ENCODE measurements around the gene ZNF385A. TPM values are rescaled to one million over a fixed set of nuclear protein-coding genes. Genes with fewer than 3 reads are reported as not detected.

The ZNF385A gene
- total and polyA plus RNA-seq, 2 of the 4 experiments (the other 2 are of a cell fraction), result 0.36 to 2.5 TPM

- H3K79me1 ChIP-seq (ENCODE audit: low read depth in 1 of 2, low read length in 2 of 2), result peaks cover 0 to 6% of the 10 kb centered on the region in 2 experiments; a peak in 1 of 4 replicates
- no peak overlapping the region for H3K27ac ChIP-seq (ENCODE audit: insufficient read depth, low read length)
- H2BK5ac ChIP-seq (ENCODE audit: low read depth, low read length, poor library complexity, severe bottlenecking), result no peak overlapping the region
- H3K4me2 ChIP-seq (ENCODE audit: low read depth, low read length), result peak overlapping the region; percentile 97
- H3K27me3 ChIP-seq (ENCODE audit: control insufficient read depth, insufficient read depth, low read length), result no peaks in the 10 kb centered on the region
- TF ChIP-seq CEBPB (IDR thresholded peaks at IDR 0.05; ENCODE audit: low read depth, low read length) (no peak), CTCF (conservative IDR thresholded peaks at IDR 0.05; ENCODE audit: low read depth, low read length) (no peak), MXI1 (IDR thresholded peaks at IDR 0.05; ENCODE audit: borderline replicate concordance, low read depth, low read length) (no peak), POLR2A (IDR thresholded peaks at IDR 0.05; ENCODE audit: low read depth, low read length) (no peak), SMC3 (IDR thresholded peaks at IDR 0.05; ENCODE audit: low read depth, low read length) (no peak), BHLHE40 (IDR thresholded peaks at IDR 0.05; ENCODE audit: low read depth, low read length) (no peak), CHD1 (IDR thresholded peaks at IDR 0.05; ENCODE audit: low read depth, low read length) (no peak), RFX5 (IDR thresholded peaks at IDR 0.05; ENCODE audit: low read depth, low read length) (no peak), NFE2L2 (IDR thresholded peaks at IDR 0.05; ENCODE audit: low read depth, low read length) (no peak), ELK1 (IDR thresholded peaks at IDR 0.05; ENCODE audit: borderline replicate concordance, low read depth, low read length) (no peak), RCOR1 (IDR thresholded peaks at IDR 0.05; ENCODE audit: insufficient replicate concordance, low read length) (no peak), FOS (IDR thresholded peaks at IDR 0.05; ENCODE audit: low read depth, low read length) (no peak), RAD21 (IDR thresholded peaks at IDR 0.05; ENCODE audit: low read length) (no peak)
- H3K4ac ChIP-seq (ENCODE audit: low read depth, low read length), result peak overlapping the region; percentile 40
- H3K9me3 ChIP-seq (ENCODE audit: control insufficient read depth, insufficient read depth, low read length), result no peaks in the 10 kb centered on the region
- intact Hi-C loops (cut with micrococcal nuclease) (loop anchor here (1.0 kb wide), 1 partner anchor 9 kb away; no protein-coding TSS in a partner anchor), in situ Hi-C loops (cut with MboI; ENCODE audit: low sequenced_read_pairs) (loop anchor here (10.0 kb wide), 1 partner anchor 384 kb away; no protein-coding TSS in a partner anchor), dilution Hi-C loops (cut with HindIII; ENCODE audit: low sequenced_read_pairs, unreplicated experiment) (no loop called here)
- H3K56ac ChIP-seq (ENCODE audit: extremely low read depth, insufficient read depth, low read length), result 0 out of 2 replicates have a peak overlapping the region, but pooled peaks have one; percentile 19
- no peak overlapping the region for H2BK120ac ChIP-seq (ENCODE audit: low read depth, low read length)
- peak; percentile 90 for ATAC-seq (ENCODE audit: low read depth)
- peak overlapping the region; percentile 75 for H2AK9ac ChIP-seq (replicated peaks; ENCODE audit: low read depth, low read length, poor library complexity)
- peak overlapping the region in 1 of 2 experiments; percentile 67; a peak in 1 of 4 replicates for H4K8ac ChIP-seq (ENCODE audit: low read depth in 2 of 2, low read length in 2 of 2)
- ChIA-PET POLR2A (ENCODE audit: unreplicated experiment) (interaction anchor here (0.7 kb wide), 2 partner anchors 97 to 99 kb away, joined by 3 read pairs; partner anchors contain the start of gene CBX5), CTCF (interaction anchor here (0.5 to 2.4 kb wide), 18 partner anchors 8 to 85 kb away, joined by 3 to 15 read pairs (median 4); partner anchors contain the start of gene ITGA5)
- H3K4me1 ChIP-seq (ENCODE audit: control insufficient read depth, insufficient read depth, low read length), result peaks cover 6% of the 10 kb centered on the region
- H3K23ac ChIP-seq (ENCODE audit: low read depth, low read length), result 0 out of 2 replicates have a peak overlapping the region, but pooled peaks have one; percentile 16
- H3K9me1 ChIP-seq (ENCODE audit: insufficient read depth, low read length), result no peaks in the 10 kb centered on the region; the same call in 1 of the 2 replicates
- WGBS, 2 experiments (ENCODE audit: extremely low coverage in 2 of 2, insufficient read length in 1 of 2), result 0% methylated on average over 1 of the region's 49 CpGs; no CpG with 5 or more reads in 1 of the 2 experiments
- peak overlapping the region; percentile 57 for H3K4me3 ChIP-seq (ENCODE audit: insufficient read depth, low read depth, low read length)
- peak overlapping the region; percentile 23; the same call in 1 of the 2 replicates for H2BK20ac ChIP-seq (ENCODE audit: low read depth, low read length)
- H3K18ac ChIP-seq (ENCODE audit: low read depth, low read length), result no peak overlapping the region; the same call in 1 of the 2 replicates
- H4K20me1 ChIP-seq (ENCODE audit: insufficient read depth, low read length), result peaks cover 4% of the 10 kb centered on the region; the same call in 1 of the 2 replicates
- H2AK5ac ChIP-seq (ENCODE audit: low read depth, low read length), result peak overlapping the region; percentile 83; the same call in 1 of the 2 replicates
- no peak overlapping the region for H2BK15ac ChIP-seq (ENCODE audit: low read depth, low read length)
- no peaks in the 10 kb centered on the region; the same call in 1 of the 2 replicates for H3K36me3 ChIP-seq (ENCODE audit: control insufficient read depth, insufficient read depth, low read length)
- no peak for DNase-seq
- peak overlapping the region; percentile 85 for H2AFZ ChIP-seq (replicated peaks; ENCODE audit: low read length, poor library complexity)
- peak overlapping the region; percentile 60; the same call in 1 of the 2 replicates for H3K14ac ChIP-seq (replicated peaks; ENCODE audit: low read depth, low read length)
- peak overlapping the region; percentile 57 for H4K5ac ChIP-seq (ENCODE audit: low read depth, low read length)
- peak overlapping the region; percentile 69 for H3K9ac ChIP-seq (ENCODE audit: low read depth, low read length)
- no TSS peak for BruUV-seq (replicated peaks)
- no peak overlapping the region for H4K91ac ChIP-seq (ENCODE audit: insufficient read depth, low read depth, low read length)
Observed at GRCh38 chr12:54378796-54379397, 5.6 kb downstream of the ZNF385A start.
